IMR-90 (cell line): ENCODE measurements around the gene TTC3. TPM values are rescaled to one million over a fixed set of nuclear protein-coding genes. Genes with fewer than 3 reads are reported as not detected.

ENCODE experiments used
- ATAC-seq: fragments of 200-7000 bp; cut with Tn5 transposase; 2 replicates; pipeline ENCODE4 v1.9.1; 2020; ENCODE audit warnings: low read depth, mild to moderate bottlenecking, moderate library complexity
- BruUV-seq: library from RNA; stranded (reverse); fragments of 400-500 nt; replicated peaks from 2 replicates; lab custom pipeline; 2021; lab: Mats Ljungman, UMichigan
- CTCF ChIA-PET: fragments of 300-600 bp; formaldehyde crosslinking; extraction: SDS; loops from one replicate; lab custom pipeline; 2021; ENCODE audit warnings: antibody characterized with exemption; lab: Yijun Ruan, JAX
- POLR2A ChIA-PET: fragments of 300-600 bp; sonication (Branson Sonifier 250); formaldehyde crosslinking; loops from one replicate; lab custom pipeline; 2022; ENCODE audit warnings: antibody characterized with exemption; ENCODE audit not compliant: unreplicated experiment; lab: Charles Lee
- DNase-seq: peaks from one replicate; pipeline ENCODE4 v3.0.0; 2013
- H2AFZ ChIP-seq: replicated peaks from 2 replicates; pipeline ENCODE3; 2013; ENCODE audit warnings: low read length, mild to moderate bottlenecking; ENCODE audit not compliant: poor library complexity
- H2AK5ac ChIP-seq: 2 replicates; pipeline ENCODE4 v1.6.1; 2013; ENCODE audit warnings: low read depth, low read length, inconsistent platforms
- H2AK9ac ChIP-seq: replicated peaks from 2 replicates; pipeline ENCODE3; 2013; ENCODE audit warnings: mild to moderate bottlenecking, low read depth, low read length, moderate library complexity; ENCODE audit not compliant: poor library complexity
- H2BK120ac ChIP-seq: 2 replicates; pipeline ENCODE4 v1.6.1; 2013; ENCODE audit warnings: low read depth, low read length, inconsistent platforms
- H2BK15ac ChIP-seq: 3 replicates; pipeline ENCODE4 v1.6.1; 2013; ENCODE audit warnings: low read depth, low read length, inconsistent platforms
- H2BK20ac ChIP-seq: 2 replicates; pipeline ENCODE4 v1.6.1; 2013; ENCODE audit warnings: low read depth, mild to moderate bottlenecking, inconsistent platforms, low read length, moderate library complexity
- H2BK5ac ChIP-seq: 2 replicates; pipeline ENCODE4 v1.6.1; 2013; ENCODE audit warnings: mild to moderate bottlenecking, low read depth, low read length, inconsistent platforms; ENCODE audit not compliant: poor library complexity, severe bottlenecking
- H3K14ac ChIP-seq: replicated peaks from 2 replicates; pipeline ENCODE4 v1.6.1; 2013; ENCODE audit warnings: low read depth, low read length, inconsistent platforms
- H3K18ac ChIP-seq: 2 replicates; pipeline ENCODE4 v1.6.1; 2013; ENCODE audit warnings: low read depth, low read length, control low read depth
- H3K23ac ChIP-seq: 2 replicates; pipeline ENCODE4 v1.6.1; 2013; ENCODE audit warnings: low read depth, low read length, inconsistent platforms
- H3K27ac ChIP-seq: 2 replicates; pipeline ENCODE4 v1.5.1; 2013; ENCODE audit warnings: mild to moderate bottlenecking, control low read depth, low read length; ENCODE audit not compliant: insufficient read depth
- H3K27me3 ChIP-seq: 2 replicates; pipeline ENCODE4 v1.6.1; 2013; ENCODE audit warnings: low read length; ENCODE audit not compliant: control insufficient read depth, insufficient read depth
- H3K36me3 ChIP-seq: 2 replicates; pipeline ENCODE4 v1.6.1; 2013; ENCODE audit warnings: low read length, mixed read lengths; ENCODE audit not compliant: control insufficient read depth, insufficient read depth
- H3K4ac ChIP-seq: 2 replicates; pipeline ENCODE4 v1.6.1; 2013; ENCODE audit warnings: low read depth, low read length, inconsistent platforms
- H3K4me1 ChIP-seq: 2 replicates; pipeline ENCODE4 v1.6.1; 2013; ENCODE audit warnings: low read length, mixed read lengths; ENCODE audit not compliant: control insufficient read depth, insufficient read depth
- H3K4me2 ChIP-seq: 2 replicates; pipeline ENCODE4 v1.6.1; 2013; ENCODE audit warnings: low read depth, mild to moderate bottlenecking, control low read depth, low read length, moderate library complexity
- H3K4me3 ChIP-seq: 2 replicates; pipeline ENCODE4 v1.5.1; 2013; ENCODE audit warnings: low read depth, mild to moderate bottlenecking, control low read depth, low read length, moderate library complexity; ENCODE audit not compliant: insufficient read depth
- H3K56ac ChIP-seq: 2 replicates; pipeline ENCODE4 v1.6.1; 2013; ENCODE audit warnings: low read length, inconsistent platforms; ENCODE audit not compliant: insufficient read depth; ENCODE audit errors: extremely low read depth
- H3K79me1 ChIP-seq, 2 experiments: 2 replicates each; pipeline ENCODE4 v1.6.1; 2013; ENCODE audit warnings: low read length in 2 of 2, inconsistent platforms in 1 of 2, low read depth in 1 of 2
- H3K9ac ChIP-seq: 2 replicates; pipeline ENCODE4 v1.6.1; 2013; ENCODE audit warnings: low read depth, low read length, control low read depth
- H3K9me1 ChIP-seq: 2 replicates; pipeline ENCODE4 v1.6.1; 2013; ENCODE audit warnings: low read length, inconsistent platforms; ENCODE audit not compliant: insufficient read depth
- H3K9me3 ChIP-seq: 2 replicates; pipeline ENCODE4 v1.6.1; 2013; ENCODE audit warnings: low read length; ENCODE audit not compliant: control insufficient read depth, insufficient read depth
- H4K20me1 ChIP-seq: 2 replicates; pipeline ENCODE4 v1.6.1; 2013; ENCODE audit warnings: low read length, inconsistent platforms; ENCODE audit not compliant: insufficient read depth
- H4K5ac ChIP-seq: 2 replicates; pipeline ENCODE4 v1.6.1; 2013; ENCODE audit warnings: mild to moderate bottlenecking, low read depth, low read length, control low read depth
- H4K8ac ChIP-seq, 2 experiments: 2 replicates each; pipeline ENCODE4 v1.6.1; 2013; ENCODE audit warnings: low read depth in 2 of 2, low read length in 2 of 2, control low read depth in 1 of 2, inconsistent platforms in 1 of 2
- H4K91ac ChIP-seq: 2 replicates; pipeline ENCODE4 v1.6.1; 2013; ENCODE audit warnings: low read depth, low read length, inconsistent platforms; ENCODE audit not compliant: insufficient read depth
- NFE2L2 ChIP-seq: fragments of 150-350 bp; IDR thresholded peaks from 2 replicates; pipeline ENCODE4 v1.6.1; 2016; ENCODE audit warnings: low read depth, mild to moderate bottlenecking, low read length
- WGBS, 2 experiments: methylation state at CpG; one replicate each; pipeline versions ENCODE4 v1.1.5 to v1.1.7; 2013; ENCODE audit warnings: missing lambda C conversion rate in 2 of 2; ENCODE audit not compliant: insufficient read length in 1 of 2; ENCODE audit errors: extremely low coverage in 2 of 2; 5-methylcytosine and 5-hydroxymethylcytosine counted together
- dilution Hi-C: fragments of 300-500 bp; cut with HindIII; formaldehyde crosslinking; loops from one replicate; pipeline ENCODE4 v1.14.3; 2018; ENCODE audit warnings: low sequenced_read_pairs; ENCODE audit not compliant: unreplicated experiment
- in situ Hi-C: fragments of 300-500 bp; cut with MboI; formaldehyde crosslinking; loops from 3 replicates; pipeline ENCODE4 v1.14.3; 2019; ENCODE audit warnings: low sequenced_read_pairs, inconsistent platforms, mixed read lengths
- intact Hi-C: fragments of 100-400 bp; cut with micrococcal nuclease; formaldehyde crosslinking; loops from 2 replicates; pipeline ENCODE4 v1.10.0; 2022
- polyA plus RNA-seq, 3 experiments: library from polyadenylated mRNA; depleted of rRNA; stranded (reverse); fragments of >200 nt; gene quantifications; 2 replicates each; pipeline ENCODE4 v1.2.3, GENCODE V29; 2012; ENCODE audit warnings: low replicate concordance in 1 of 3
- total RNA-seq: library from RNA; depleted of rRNA; stranded (reverse); fragments of >200 nt; gene quantifications from 2 replicates; pipeline ENCODE4 v1.2.3, GENCODE V29; 2012

The TTC3 gene
- total and polyA plus RNA-seq, 2 of the 4 experiments (the other 2 are of a cell fraction), result 96.7 to 293 TPM

DNA sequence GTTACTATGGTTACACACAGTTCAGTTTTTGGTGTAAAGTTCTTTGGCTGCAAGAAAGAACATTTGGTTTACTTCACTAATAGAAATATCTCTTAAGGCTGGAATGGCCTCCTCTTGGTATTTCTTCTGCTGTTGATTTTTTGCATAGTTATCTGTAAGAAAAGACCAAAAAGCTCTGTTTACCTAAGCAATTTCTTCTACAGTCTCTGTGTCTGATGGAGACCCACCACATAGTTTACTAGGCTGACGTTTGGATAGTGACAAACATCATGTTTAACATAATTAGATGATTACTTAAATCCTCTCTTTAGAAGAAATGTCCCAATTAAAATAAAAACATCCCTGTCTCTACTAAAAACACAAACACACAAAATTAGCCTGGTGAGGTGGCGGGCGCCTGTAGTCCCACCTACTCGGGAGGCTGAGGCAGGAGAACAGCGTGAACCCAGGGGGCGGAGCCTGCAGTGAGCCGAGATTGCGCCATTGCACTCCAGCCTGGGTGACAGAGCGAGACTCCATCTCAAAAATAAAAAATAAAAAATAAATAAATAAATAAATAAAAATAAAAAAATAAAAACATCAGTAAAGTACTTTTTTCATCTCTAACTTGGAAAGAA, 7.4 kb upstream of the TTC3 start:
- H3K4ac ChIP-seq, result no peak overlapping the region
- intact Hi-C loops (no loop called here), dilution Hi-C loops (no loop called here), in situ Hi-C loops (no loop called here)
- peak overlapping the region; percentile 83 for H2BK5ac ChIP-seq
- H3K4me3 ChIP-seq, result no peak overlapping the region
- H2BK120ac ChIP-seq, result no peak overlapping the region
- H2AK5ac ChIP-seq, result no peak overlapping the region
- no peak overlapping the region for H2AK9ac ChIP-seq
- no peaks in the 10 kb centered on the region for H3K27me3 ChIP-seq
- H3K9me3 ChIP-seq, result no peaks in the 10 kb centered on the region
- H3K14ac ChIP-seq, result 0 out of 2 replicates have a peak overlapping the region, but pooled peaks have one; percentile 22
- H3K27ac ChIP-seq, result no peak overlapping the region
- CTCF ChIA-PET, result no interaction called here
- H3K36me3 ChIP-seq, result peaks cover 1% of the 10 kb centered on the region; the same call in 1 of the 2 replicates
- no peak overlapping the region for H2BK20ac ChIP-seq
- H3K23ac ChIP-seq, result no peak overlapping the region
- H4K8ac ChIP-seq, result no peak overlapping the region
- peaks cover 15% of the 10 kb centered on the region for H3K9me1 ChIP-seq
- no peak overlapping the region for H4K91ac ChIP-seq
- H3K9ac ChIP-seq, result no peak overlapping the region
- POLR2A ChIA-PET, result no interaction called here
- H3K4me1 ChIP-seq, result peaks cover 11% of the 10 kb centered on the region
- no peak overlapping the region for H3K56ac ChIP-seq
- TF ChIP-seq NFE2L2, result no peak
- no peaks in the 10 kb centered on the region for H4K20me1 ChIP-seq
- no peak overlapping the region for H4K5ac ChIP-seq
- no CpG with 5 or more reads among the region's 9 CpGs for WGBS, 2 experiments
- no peak overlapping the region; the same call in 1 of the 2 replicates for H3K4me2 ChIP-seq
- no peak overlapping the region for H3K18ac ChIP-seq
- H2AFZ ChIP-seq, result no peak overlapping the region
- H2BK15ac ChIP-seq, result no peak overlapping the region
- DNase-seq, result no peak
- ATAC-seq, result peak; percentile 22
- peaks cover 3% of the 10 kb centered on the region in 2 experiments; a peak in 2 of 4 replicates for H3K79me1 ChIP-seq
- no TSS peak for BruUV-seq
